Lower lobe of right lung (tissue), 2 donors: ENCODE data around the gene ATP2A2. TPM values are rescaled to one million over a fixed set of nuclear protein-coding genes. Genes with fewer than 3 reads are reported as not detected.

ENCODE experiments used
- ATAC-seq, 2 donors: fragments of 200-7000 bp; cut with Tn5 transposase; one replicate each; pipeline ENCODE4 v1.9.1; 2020 to 2022; ENCODE audit warnings: mild to moderate bottlenecking in 2 of 2, moderate library complexity in 2 of 2
- DNase-seq: peaks from one replicate; pipeline ENCODE4 v3.0.0-alpha.2; 2020
- H3K27ac ChIP-seq: fragments of 200-600 bp; one replicate; pipeline ENCODE4 v1.8.0; 2022
- H3K27me3 ChIP-seq: fragments of 200-600 bp; one replicate; pipeline ENCODE4 v1.8.0; 2022; ENCODE audit warnings: low read depth
- H3K36me3 ChIP-seq: fragments of 200-600 bp; one replicate; pipeline ENCODE4 v1.8.0; 2022; ENCODE audit warnings: mild to moderate bottlenecking
- H3K4me1 ChIP-seq: fragments of 200-600 bp; one replicate; pipeline ENCODE4 v1.8.0; 2022
- H3K4me3 ChIP-seq: fragments of 200-600 bp; one replicate; pipeline ENCODE4 v1.8.0; 2022; ENCODE audit warnings: mild to moderate bottlenecking
- H3K9me3 ChIP-seq: fragments of 200-600 bp; one replicate; pipeline ENCODE4 v1.8.0; 2022
- intact Hi-C: fragments of 100-400 bp; cut with DNase I; formaldehyde crosslinking; loops from one replicate; pipeline ENCODE4 v1.11.0; 2022
- total RNA-seq: library from RNA; stranded (reverse); fragmentation: NEBNext Ultra II Directional; extraction: Animal tissue kit (Norgen Biotek cat#: 25700); gene quantifications from one replicate; pipeline ENCODE4 v1.2.1, GENCODE V29; 2021
- TF ChIP-seq, protein P1 (sequence below): fragments of 200-600 bp; IDR thresholded peaks from one replicate; pipeline ENCODE4 v1.8.0; 2022; ENCODE audit warnings: antibody characterized with exemption, mild to moderate bottlenecking
- donor health status: DM: no; HTN: yes; CAD: no; lungs with severe emphysema.

The ATP2A2 gene
- total RNA-seq, 1 donor from 2014 or later: 156 TPM

DNA sequence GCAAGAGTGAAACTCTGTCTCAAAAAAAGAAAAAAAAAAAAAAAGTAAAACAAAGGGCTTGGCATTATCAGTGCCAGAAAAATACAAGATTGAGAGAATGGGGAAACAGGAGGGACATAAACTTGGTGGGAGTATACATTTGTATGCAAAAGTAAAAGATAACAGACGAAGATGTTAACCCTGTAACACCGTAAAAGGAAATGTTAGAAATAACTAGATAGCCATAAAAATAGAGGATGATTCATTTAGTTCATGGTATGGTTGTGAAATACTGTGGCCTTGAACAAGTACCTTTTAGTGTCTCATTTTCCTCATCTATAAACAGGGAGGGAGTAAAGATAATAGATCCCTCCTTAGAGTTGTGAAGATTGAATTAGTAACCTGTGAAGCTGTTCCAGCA lies 33.3 kb downstream of the ATP2A2 start:
- Histone ChIP-seq H3K9me3 (no peaks in the 10 kb centered on the region), H3K36me3 (peaks cover 19% of the 10 kb centered on the region), H3K4me1 (peaks cover 61% of the 10 kb centered on the region), H3K27me3 (no peaks in the 10 kb centered on the region), H3K27ac (no peak overlapping the region), H3K4me3 (no peak overlapping the region)
- ATAC-seq (no peak), DNase-seq (no peak)
- intact Hi-C loops: no loop called here
- TF ChIP-seq, protein P1, sequence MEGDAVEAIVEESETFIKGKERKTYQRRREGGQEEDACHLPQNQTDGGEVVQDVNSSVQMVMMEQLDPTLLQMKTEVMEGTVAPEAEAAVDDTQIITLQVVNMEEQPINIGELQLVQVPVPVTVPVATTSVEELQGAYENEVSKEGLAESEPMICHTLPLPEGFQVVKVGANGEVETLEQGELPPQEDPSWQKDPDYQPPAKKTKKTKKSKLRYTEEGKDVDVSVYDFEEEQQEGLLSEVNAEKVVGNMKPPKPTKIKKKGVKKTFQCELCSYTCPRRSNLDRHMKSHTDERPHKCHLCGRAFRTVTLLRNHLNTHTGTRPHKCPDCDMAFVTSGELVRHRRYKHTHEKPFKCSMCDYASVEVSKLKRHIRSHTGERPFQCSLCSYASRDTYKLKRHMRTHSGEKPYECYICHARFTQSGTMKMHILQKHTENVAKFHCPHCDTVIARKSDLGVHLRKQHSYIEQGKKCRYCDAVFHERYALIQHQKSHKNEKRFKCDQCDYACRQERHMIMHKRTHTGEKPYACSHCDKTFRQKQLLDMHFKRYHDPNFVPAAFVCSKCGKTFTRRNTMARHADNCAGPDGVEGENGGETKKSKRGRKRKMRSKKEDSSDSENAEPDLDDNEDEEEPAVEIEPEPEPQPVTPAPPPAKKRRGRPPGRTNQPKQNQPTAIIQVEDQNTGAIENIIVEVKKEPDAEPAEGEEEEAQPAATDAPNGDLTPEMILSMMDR: no peak

DNA sequence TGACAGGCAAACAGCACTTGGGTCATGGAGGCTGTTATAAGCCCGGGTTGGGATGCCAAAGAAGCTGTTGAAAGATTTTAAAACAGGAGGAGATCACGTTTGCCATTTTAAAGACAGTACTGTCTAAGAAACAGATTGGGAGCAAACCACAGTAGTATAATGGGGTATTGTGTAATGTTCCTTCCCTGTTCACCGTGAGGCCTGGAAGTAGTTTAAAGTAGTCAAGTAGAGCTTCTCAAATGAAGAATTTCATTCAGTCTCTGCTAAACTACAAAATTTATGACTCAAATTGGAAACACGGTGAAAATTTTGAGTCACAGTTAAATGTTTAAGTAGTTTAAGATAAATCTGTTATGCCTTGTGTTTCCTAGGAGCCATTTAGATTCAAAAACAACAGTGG lies 35.8 kb downstream of the ATP2A2 start:
- ATAC-seq: peak; percentile 68 to 70
- H3K27me3 ChIP-seq: no peaks in the 10 kb centered on the region
- no peak overlapping the region for H3K4me3 ChIP-seq
- no peak for DNase-seq
- intact Hi-C loops: no loop called here
- H3K4me1 ChIP-seq: peaks cover 49% of the 10 kb centered on the region
- no peaks in the 10 kb centered on the region for H3K9me3 ChIP-seq
- H3K36me3 ChIP-seq: peaks cover 14% of the 10 kb centered on the region
- TF ChIP-seq, protein P1: no peak
- no peak overlapping the region for H3K27ac ChIP-seq

DNA sequence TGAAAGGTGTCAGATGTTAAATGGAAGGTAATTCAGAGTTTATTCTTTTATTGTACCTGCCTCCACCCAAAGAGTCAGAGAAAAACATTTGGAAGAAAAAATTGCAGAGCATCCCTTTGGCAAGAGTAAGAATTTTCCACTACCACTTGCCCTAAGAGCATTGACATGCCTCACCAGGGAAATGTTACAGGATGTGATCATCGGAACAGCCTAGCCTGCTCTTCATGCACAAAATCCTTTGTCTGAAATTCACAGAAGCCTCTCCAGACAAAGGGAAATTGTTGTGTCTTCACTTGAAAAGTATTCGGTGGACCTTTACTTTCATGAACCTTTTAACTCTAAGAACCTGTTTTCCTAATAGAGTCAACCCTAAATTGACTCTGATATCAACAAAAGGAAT lies 36.9 kb downstream of the ATP2A2 start:
- TF ChIP-seq, protein P1: no peak
- no peak overlapping the region for H3K27ac ChIP-seq
- no peak for DNase-seq
- H3K27me3 ChIP-seq: no peaks in the 10 kb centered on the region
- no peak for ATAC-seq
- H3K4me3 ChIP-seq: no peak overlapping the region
- peaks cover 16% of the 10 kb centered on the region for H3K36me3 ChIP-seq
- intact Hi-C loops: no loop called here
- peaks cover 42% of the 10 kb centered on the region for H3K4me1 ChIP-seq
- H3K9me3 ChIP-seq: no peaks in the 10 kb centered on the region

DNA sequence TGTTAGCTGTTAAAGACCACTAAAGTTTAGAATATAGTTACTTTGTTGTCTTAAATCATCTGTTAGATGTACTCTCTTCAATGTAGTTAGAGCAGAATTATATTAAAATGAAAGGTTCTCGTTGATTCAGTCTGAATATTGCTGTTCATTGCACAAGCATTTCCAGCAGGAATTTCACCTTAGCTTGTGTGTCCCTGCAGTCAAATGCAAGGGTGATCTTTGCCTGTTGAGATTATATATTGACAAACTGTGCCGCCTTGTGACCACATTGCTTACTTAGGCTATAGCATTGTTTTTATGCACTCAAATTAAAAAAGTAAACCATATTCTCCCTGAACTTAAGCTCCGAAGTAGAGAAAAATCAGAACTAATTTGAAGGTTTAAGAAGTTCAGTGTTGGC lies 39.5 kb downstream of the ATP2A2 start:
- Histone ChIP-seq H3K36me3 (peaks cover 41% of the 10 kb centered on the region), H3K27me3 (no peaks in the 10 kb centered on the region), H3K4me3 (no peak overlapping the region), H3K9me3 (no peaks in the 10 kb centered on the region), H3K27ac (no peak overlapping the region), H3K4me1 (peaks cover 27% of the 10 kb centered on the region)
- intact Hi-C loops: no loop called here
- no peak for DNase-seq
- TF ChIP-seq, protein P1: no peak
- no peak for ATAC-seq

DNA sequence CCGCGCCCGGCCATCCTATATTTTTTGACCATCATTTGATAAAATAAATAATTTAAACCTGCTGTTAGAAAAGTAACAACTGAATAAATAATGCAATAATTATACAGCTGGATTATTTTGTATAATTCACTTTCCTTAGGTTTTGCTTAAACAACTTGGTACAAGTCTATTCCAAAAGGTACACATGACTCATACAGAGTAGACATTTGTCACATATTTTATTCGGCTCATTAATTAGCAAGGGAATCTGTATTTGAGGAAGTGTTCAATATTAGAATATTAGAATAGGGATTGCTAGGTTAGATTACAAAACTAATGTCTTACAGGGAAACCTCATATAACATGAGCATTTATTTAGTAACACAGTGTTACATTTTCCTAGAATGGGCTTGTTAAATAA lies 48.7 kb downstream of the ATP2A2 start:
- Histone ChIP-seq H3K9me3 (no peaks in the 10 kb centered on the region), H3K27me3 (no peaks in the 10 kb centered on the region), H3K36me3 (peaks cover 98% of the 10 kb centered on the region), H3K4me1 (no peaks in the 10 kb centered on the region), H3K27ac (no peak overlapping the region), H3K4me3 (no peak overlapping the region)
- DNase-seq: no peak
- no peak for ATAC-seq
- TF ChIP-seq, protein P1: no peak
- intact Hi-C loops: no loop called here

DNA sequence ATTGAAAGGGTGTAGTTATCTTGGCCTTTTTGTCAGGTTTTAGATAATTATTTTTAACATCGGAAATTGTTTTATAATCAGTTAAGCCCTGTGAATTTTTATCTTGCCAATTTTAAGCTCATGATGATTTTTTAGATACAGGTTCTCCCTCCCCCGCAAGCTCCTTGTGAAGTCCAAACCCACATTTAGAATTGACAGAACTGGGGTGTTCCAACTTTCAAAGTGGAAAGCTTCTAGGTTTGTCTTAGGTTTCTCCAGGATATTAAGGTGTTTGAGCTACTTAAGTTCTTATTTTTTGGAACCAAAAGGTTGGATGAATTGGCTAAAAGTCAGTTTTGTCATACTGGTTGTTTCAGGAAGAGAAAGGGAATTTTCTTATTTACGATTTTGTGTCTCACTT lies 49.1 kb downstream of the ATP2A2 start:
- Histone ChIP-seq H3K27me3 (no peaks in the 10 kb centered on the region), H3K4me1 (no peaks in the 10 kb centered on the region), H3K27ac (no peak overlapping the region), H3K36me3 (peaks cover 98% of the 10 kb centered on the region), H3K9me3 (no peaks in the 10 kb centered on the region), H3K4me3 (no peak overlapping the region)
- DNase-seq (no peak), ATAC-seq (no peak)
- TF ChIP-seq, protein P1: no peak
- intact Hi-C loops: no loop called here
